A549 (cell line): Measurements from ENCODE around the gene MFSD2B.

Experiments used
- EP300 ChIP-seq, 2 experiments: fragments of >200 bp; sonication (Bioruptor Twin); formaldehyde crosslinking; IDR thresholded peaks; 2 replicates in 1 of 2; 3 replicates in 1 of 2; pipeline ENCODE4 v1.6.1; 2016 to 2017
- ESRRA ChIP-seq: fragments of 150-350 bp; IDR thresholded peaks from 2 replicates; pipeline ENCODE4 v1.6.1; 2014; ENCODE audit warnings: mild to moderate bottlenecking, low read length, borderline replicate concordance
- JUNB ChIP-seq: fragments of >200 bp; sonication (Bioruptor Twin); formaldehyde crosslinking; IDR thresholded peaks from 2 replicates; pipeline ENCODE4 v1.6.1; 2016
- NR3C1 ChIP-seq: fragments of >200 bp; sonication (Bioruptor Twin); formaldehyde crosslinking; IDR thresholded peaks from 3 replicates; pipeline ENCODE4 v1.6.1; 2017
- POLR2A ChIP-seq: IDR thresholded peaks from 2 replicates; pipeline ENCODE4 v1.6.1; 2012; ENCODE audit warnings: mild to moderate bottlenecking, low read length
- POLR2AphosphoS2 ChIP-seq: conservative IDR thresholded peaks from 2 replicates; pipeline ENCODE4 v1.6.1; 2012; ENCODE audit warnings: low read length, improper control_type of control experiment, inconsistent platforms
- SREBF2 ChIP-seq: fragments of 450-650 bp; IDR thresholded peaks from 2 replicates; pipeline ENCODE4 v1.6.1; 2014; ENCODE audit warnings: mild to moderate bottlenecking, moderate library complexity
- TF ChIP-seq, protein P1 (sequence below): fragments of 450-650 bp; IDR thresholded peaks from 2 replicates; pipeline ENCODE4 v1.6.1; 2014; ENCODE audit warnings: antibody characterized with exemption
- TF ChIP-seq, protein P2 (sequence below): IDR thresholded peaks from 2 replicates; pipeline ENCODE4 v1.6.1; 2012
- TF ChIP-seq, protein P3 (sequence below): fragments of >200 bp; sonication (Bioruptor Twin); formaldehyde crosslinking; IDR thresholded peaks from 3 replicates; pipeline ENCODE4 v1.5.1; 2016

DNA sequence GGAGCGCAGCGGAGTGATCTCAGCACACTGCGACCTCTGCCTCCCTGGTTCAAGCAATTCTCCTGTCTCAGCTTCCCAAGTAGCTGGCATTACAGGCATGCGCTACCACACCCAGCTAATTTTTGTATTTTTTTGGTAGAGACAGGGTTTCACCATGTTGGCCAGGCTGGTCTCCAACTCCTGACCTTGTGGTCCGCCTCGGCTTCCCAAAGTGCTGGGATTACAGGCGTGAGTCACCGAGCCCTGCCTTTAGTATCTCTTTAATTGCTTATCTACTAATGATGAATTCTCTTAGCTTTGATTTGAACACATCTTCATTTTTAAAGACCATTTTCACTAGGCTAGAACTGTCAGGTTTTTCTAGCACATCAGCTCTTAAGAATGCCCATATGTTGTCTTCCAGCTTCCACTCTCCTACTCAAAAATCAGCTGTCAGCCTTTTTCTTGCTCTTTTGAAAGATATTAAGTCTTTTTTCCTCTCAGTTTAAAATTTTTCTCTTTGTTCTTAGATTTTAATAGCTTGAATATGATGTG is 16.1 kb upstream of the MFSD2B start:
- TF ChIP-seq EP300 (IDR thresholded peaks at IDR 0.05) (no peak), NR3C1 (no peak), POLR2AphosphoS2 (no peak), ESRRA (no peak), SREBF2 (no peak), POLR2A (no peak), JUNB (no peak)
- TF ChIP-seq, protein P1, sequence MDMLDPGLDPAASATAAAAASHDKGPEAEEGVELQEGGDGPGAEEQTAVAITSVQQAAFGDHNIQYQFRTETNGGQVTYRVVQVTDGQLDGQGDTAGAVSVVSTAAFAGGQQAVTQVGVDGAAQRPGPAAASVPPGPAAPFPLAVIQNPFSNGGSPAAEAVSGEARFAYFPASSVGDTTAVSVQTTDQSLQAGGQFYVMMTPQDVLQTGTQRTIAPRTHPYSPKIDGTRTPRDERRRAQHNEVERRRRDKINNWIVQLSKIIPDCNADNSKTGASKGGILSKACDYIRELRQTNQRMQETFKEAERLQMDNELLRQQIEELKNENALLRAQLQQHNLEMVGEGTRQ = no peak
- TF ChIP-seq, protein P2, sequence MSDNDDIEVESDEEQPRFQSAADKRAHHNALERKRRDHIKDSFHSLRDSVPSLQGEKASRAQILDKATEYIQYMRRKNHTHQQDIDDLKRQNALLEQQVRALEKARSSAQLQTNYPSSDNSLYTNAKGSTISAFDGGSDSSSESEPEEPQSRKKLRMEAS = no peak
- TF ChIP-seq, protein P3, sequence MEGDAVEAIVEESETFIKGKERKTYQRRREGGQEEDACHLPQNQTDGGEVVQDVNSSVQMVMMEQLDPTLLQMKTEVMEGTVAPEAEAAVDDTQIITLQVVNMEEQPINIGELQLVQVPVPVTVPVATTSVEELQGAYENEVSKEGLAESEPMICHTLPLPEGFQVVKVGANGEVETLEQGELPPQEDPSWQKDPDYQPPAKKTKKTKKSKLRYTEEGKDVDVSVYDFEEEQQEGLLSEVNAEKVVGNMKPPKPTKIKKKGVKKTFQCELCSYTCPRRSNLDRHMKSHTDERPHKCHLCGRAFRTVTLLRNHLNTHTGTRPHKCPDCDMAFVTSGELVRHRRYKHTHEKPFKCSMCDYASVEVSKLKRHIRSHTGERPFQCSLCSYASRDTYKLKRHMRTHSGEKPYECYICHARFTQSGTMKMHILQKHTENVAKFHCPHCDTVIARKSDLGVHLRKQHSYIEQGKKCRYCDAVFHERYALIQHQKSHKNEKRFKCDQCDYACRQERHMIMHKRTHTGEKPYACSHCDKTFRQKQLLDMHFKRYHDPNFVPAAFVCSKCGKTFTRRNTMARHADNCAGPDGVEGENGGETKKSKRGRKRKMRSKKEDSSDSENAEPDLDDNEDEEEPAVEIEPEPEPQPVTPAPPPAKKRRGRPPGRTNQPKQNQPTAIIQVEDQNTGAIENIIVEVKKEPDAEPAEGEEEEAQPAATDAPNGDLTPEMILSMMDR = no peak
